Mucosa of rectum (tissue), 2 donors: ENCODE results near the gene INO80C.

Experiments
- H3K27ac ChIP-seq, 2 donors: one replicate each; pipeline ENCODE4 v1.7.0; 2013; ENCODE audit warnings: inconsistent platforms in 2 of 2, low read depth in 2 of 2, low read length in 2 of 2
- H3K27me3 ChIP-seq, 2 donors: one replicate each; pipeline ENCODE4 v1.7.0; 2013; ENCODE audit warnings: low read length in 2 of 2; ENCODE audit not compliant: control insufficient read depth in 2 of 2, insufficient read depth in 2 of 2
- H3K36me3 ChIP-seq, 2 donors: one replicate each; pipeline ENCODE4 v1.7.0; 2013; ENCODE audit warnings: low read length in 2 of 2; ENCODE audit not compliant: control insufficient read depth in 2 of 2, insufficient read depth in 2 of 2
- H3K4me1 ChIP-seq, 2 donors: one replicate each; pipeline ENCODE4 v1.7.0; 2013; ENCODE audit warnings: low read length in 2 of 2, mild to moderate bottlenecking in 1 of 2; ENCODE audit not compliant: control insufficient read depth in 2 of 2, insufficient read depth in 2 of 2
- H3K4me3 ChIP-seq, 2 donors: one replicate each; pipeline ENCODE4 v1.7.0; 2013; ENCODE audit warnings: low read length in 2 of 2
- H3K9ac ChIP-seq, 2 donors: one replicate each; pipeline ENCODE4 v1.7.0; 2013; ENCODE audit warnings: low read length in 2 of 2, low read depth in 1 of 2, mild to moderate bottlenecking in 1 of 2
- H3K9me3 ChIP-seq, 2 donors: one replicate each; pipeline ENCODE4 v1.7.0; 2013; ENCODE audit warnings: low read length in 2 of 2; ENCODE audit not compliant: control insufficient read depth in 2 of 2
- donor health status: healthy.
- donor health status: Normal muscosa, but diverticular disease.

Gene INO80C

GRCh38 chr18:35522130-35522959 is 24.6 kb upstream of the INO80C start:
- Histone ChIP-seq H3K4me1 (peaks cover 0 to 2% of the 10 kb centered on the region in 2 donors), H3K9me3 (no peaks in the 10 kb centered on the region), H3K9ac (no peak overlapping the region), H3K27me3 (no peaks in the 10 kb centered on the region), H3K4me3 (no peak overlapping the region), H3K27ac (no peak overlapping the region), H3K36me3 (no peaks in the 10 kb centered on the region)

- H3K9me3 ChIP-seq: no peaks in the 10 kb centered on the region
- no peak overlapping the region for H3K9ac ChIP-seq
- H3K27ac ChIP-seq: no peak overlapping the region
- no peaks in the 10 kb centered on the region for H3K4me1 ChIP-seq
- no peaks in the 10 kb centered on the region for H3K27me3 ChIP-seq
- H3K36me3 ChIP-seq: no peaks in the 10 kb centered on the region
- no peak overlapping the region for H3K4me3 ChIP-seq
Measured at GRCh38 chr18:35521133-35521532, 23.4 kb upstream of the INO80C start.

- Histone ChIP-seq H3K27me3 (no peaks in the 10 kb centered on the region), H3K27ac (no peak overlapping the region), H3K9me3 (no peaks in the 10 kb centered on the region), H3K4me3 (no peak overlapping the region), H3K4me1 (no peaks in the 10 kb centered on the region), H3K9ac (no peak overlapping the region), H3K36me3 (no peaks in the 10 kb centered on the region)
Measured at GRCh38 chr18:35519148-35519899, 21.6 kb upstream of the INO80C start.

GRCh38 chr18:35517715-35518114 is 20.0 kb upstream of the INO80C start:
- no peaks in the 10 kb centered on the region for H3K27me3 ChIP-seq

GRCh38 chr18:35516789-35517188 is 19.0 kb upstream of the INO80C start:
- no peak overlapping the region for H3K4me3 ChIP-seq
- H3K9ac ChIP-seq: no peak overlapping the region
- no peaks in the 10 kb centered on the region for H3K36me3 ChIP-seq
- no peak overlapping the region for H3K27ac ChIP-seq
- no peaks in the 10 kb centered on the region for H3K9me3 ChIP-seq
- no peaks in the 10 kb centered on the region for H3K4me1 ChIP-seq
- no peaks in the 10 kb centered on the region for H3K27me3 ChIP-seq

More at GRCh38 chr18:35517715-35518114, 20.0 kb upstream of the INO80C start:
- H3K9ac ChIP-seq: no peak overlapping the region
- H3K4me3 ChIP-seq: no peak overlapping the region
- H3K36me3 ChIP-seq: no peaks in the 10 kb centered on the region
- no peak overlapping the region for H3K27ac ChIP-seq
- no peaks in the 10 kb centered on the region for H3K9me3 ChIP-seq
- H3K4me1 ChIP-seq: no peaks in the 10 kb centered on the region

- Histone ChIP-seq H3K27ac (no peak overlapping the region), H3K9ac (no peak overlapping the region), H3K4me1 (no peaks in the 10 kb centered on the region), H3K36me3 (no peaks in the 10 kb centered on the region), H3K4me3 (no peak overlapping the region), H3K27me3 (no peaks in the 10 kb centered on the region), H3K9me3 (no peaks in the 10 kb centered on the region)
Measured at GRCh38 chr18:35516351-35516750, 18.6 kb upstream of the INO80C start.

- Histone ChIP-seq H3K4me3 (no peak overlapping the region), H3K36me3 (no peaks in the 10 kb centered on the region), H3K9me3 (no peaks in the 10 kb centered on the region), H3K4me1 (no peaks in the 10 kb centered on the region), H3K27ac (no peak overlapping the region), H3K9ac (no peak overlapping the region), H3K27me3 (no peaks in the 10 kb centered on the region)
Measured at GRCh38 chr18:35515460-35516130, 17.8 kb upstream of the INO80C start.

- no peaks in the 10 kb centered on the region for H3K27me3 ChIP-seq
- H3K36me3 ChIP-seq: no peaks in the 10 kb centered on the region
- H3K9me3 ChIP-seq: no peaks in the 10 kb centered on the region
- no peak overlapping the region for H3K27ac ChIP-seq
- H3K4me1 ChIP-seq: no peaks in the 10 kb centered on the region
- H3K4me3 ChIP-seq: no peak overlapping the region
- H3K9ac ChIP-seq: no peak overlapping the region
Measured at GRCh38 chr18:35514752-35515459, 17.1 kb upstream of the INO80C start.

GRCh38 chr18:35514283-35514682 is 16.5 kb upstream of the INO80C start:
- Histone ChIP-seq H3K27ac (no peak overlapping the region), H3K9me3 (no peaks in the 10 kb centered on the region), H3K4me3 (no peak overlapping the region), H3K4me1 (no peaks in the 10 kb centered on the region), H3K27me3 (no peaks in the 10 kb centered on the region), H3K9ac (no peak overlapping the region), H3K36me3 (no peaks in the 10 kb centered on the region)
